GM21390 (cell line): ENCODE measurements around the gene CELF3.

ENCODE experiments used
- ATAC-seq: cut with Tn5 transposase; IDR thresholded peaks from one replicate; pipeline ENCODE4 v1.9.1; 2021; ENCODE audit not compliant: unreplicated experiment

The CELF3 gene

GRCh38 chr1:151720974-151721787 is 4.6 kb upstream of the CELF3 start, which contains the start of gene RIIAD1:
Gene RIIAD1, plus strand, starts transcription at chr1:151721522. Its CDS starts 15 bp downstream, at chr1:151721537.
- ATAC-seq = no peak

GRCh38 chr1:151720554-151720953 is 4.0 kb upstream of the CELF3 start:
- no peak for ATAC-seq

- ATAC-seq = no peak
Observed at GRCh38 chr1:151720125-151720524, 3.5 kb upstream of the CELF3 start.

GRCh38 chr1:151718666-151719065 is 2.1 kb upstream of the CELF3 start:
- ATAC-seq = no peak

GRCh38 chr1:151718011-151718431 is 1.4 kb upstream of the CELF3 start:
- no peak for ATAC-seq

GRCh38 chr1:151716405-151716762 is 219 bp downstream of the CELF3 start:
- ATAC-seq = no peak

GRCh38 chr1:151715726-151716404 is 738 bp downstream of the CELF3 start:
- ATAC-seq = no peak

GRCh38 chr1:151714820-151715725 is 1.5 kb downstream of the CELF3 start:
- ATAC-seq = no peak

GRCh38 chr1:151713874-151714273 is 2.7 kb downstream of the CELF3 start:
- ATAC-seq = no peak

- ATAC-seq = no peak
Observed at GRCh38 chr1:151713044-151713443, 3.6 kb downstream of the CELF3 start.

- ATAC-seq = no peak
Observed at GRCh38 chr1:151711951-151712350, 4.7 kb downstream of the CELF3 start.

GRCh38 chr1:151711044-151711800 is 5.4 kb downstream of the CELF3 start:
- no peak for ATAC-seq

- ATAC-seq = no peak
Observed at GRCh38 chr1:151710187-151710840, 6.3 kb downstream of the CELF3 start.

- no peak for ATAC-seq
Observed at GRCh38 chr1:151708891-151709290, 7.7 kb downstream of the CELF3 start.

- ATAC-seq = no peak
Observed at GRCh38 chr1:151707541-151708065, 9.0 kb downstream of the CELF3 start.

GRCh38 chr1:151706464-151707415 is 9.9 kb downstream of the CELF3 start:
- ATAC-seq = no peak

- no peak for ATAC-seq
Observed at GRCh38 chr1:151705753-151706463, 10.7 kb downstream of the CELF3 start.

GRCh38 chr1:151705146-151705545 is 11.5 kb downstream of the CELF3 start:
- no peak for ATAC-seq
